H1 (cell line): ENCODE data around the gene CEL.

ENCODE experiments used
- ASH2L ChIP-seq: fragments of 200-600, 300-600 bp; sonication (generic); IDR thresholded peaks from one replicate; pipeline ENCODE4 v1.7.1; 2017; ENCODE audit warnings: low read length
- CEBPB ChIP-seq: IDR thresholded peaks from 2 replicates; pipeline ENCODE4 v1.6.1; 2012; ENCODE audit warnings: low read depth, low read length
- SP1 ChIP-seq: IDR thresholded peaks from 2 replicates; pipeline ENCODE4 v1.6.1; 2011; ENCODE audit warnings: low read depth, low read length
- TF ChIP-seq, protein P1 (sequence below), 3 experiments: IDR thresholded peaks; 1 replicate in 2 of 3; 2 replicates in 1 of 3; pipeline versions ENCODE4 v1.5.1 to v1.6.1; 2011; ENCODE audit warnings: low read length in 3 of 3, mild to moderate bottlenecking in 3 of 3, inconsistent platforms in 2 of 3, low read depth in 1 of 3, moderate library complexity in 1 of 3; ENCODE audit not compliant: insufficient read depth in 1 of 3; ENCODE audit errors: control extremely low read depth in 1 of 3

DNA sequence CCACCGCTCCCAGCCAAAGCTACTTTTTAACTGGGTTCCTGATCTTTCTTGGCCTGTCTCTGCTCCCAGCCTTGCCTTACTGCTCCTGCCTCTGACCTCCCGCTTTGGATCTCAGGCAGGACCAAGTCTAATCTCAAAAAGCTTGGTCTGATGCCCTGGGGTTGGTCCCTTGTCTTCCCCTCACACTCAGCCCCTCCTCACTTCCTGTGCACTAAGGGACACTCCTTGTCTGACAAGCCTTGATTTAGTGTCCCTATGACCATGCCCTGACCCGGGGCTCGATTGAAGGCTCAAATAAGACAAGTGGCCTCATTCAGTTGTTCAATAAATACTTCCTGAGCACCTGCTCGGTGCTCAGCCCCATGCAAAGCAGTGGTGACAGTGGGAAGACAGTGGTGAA lies 34.6 kb upstream of the CEL start:
- TF ChIP-seq, protein P1, sequence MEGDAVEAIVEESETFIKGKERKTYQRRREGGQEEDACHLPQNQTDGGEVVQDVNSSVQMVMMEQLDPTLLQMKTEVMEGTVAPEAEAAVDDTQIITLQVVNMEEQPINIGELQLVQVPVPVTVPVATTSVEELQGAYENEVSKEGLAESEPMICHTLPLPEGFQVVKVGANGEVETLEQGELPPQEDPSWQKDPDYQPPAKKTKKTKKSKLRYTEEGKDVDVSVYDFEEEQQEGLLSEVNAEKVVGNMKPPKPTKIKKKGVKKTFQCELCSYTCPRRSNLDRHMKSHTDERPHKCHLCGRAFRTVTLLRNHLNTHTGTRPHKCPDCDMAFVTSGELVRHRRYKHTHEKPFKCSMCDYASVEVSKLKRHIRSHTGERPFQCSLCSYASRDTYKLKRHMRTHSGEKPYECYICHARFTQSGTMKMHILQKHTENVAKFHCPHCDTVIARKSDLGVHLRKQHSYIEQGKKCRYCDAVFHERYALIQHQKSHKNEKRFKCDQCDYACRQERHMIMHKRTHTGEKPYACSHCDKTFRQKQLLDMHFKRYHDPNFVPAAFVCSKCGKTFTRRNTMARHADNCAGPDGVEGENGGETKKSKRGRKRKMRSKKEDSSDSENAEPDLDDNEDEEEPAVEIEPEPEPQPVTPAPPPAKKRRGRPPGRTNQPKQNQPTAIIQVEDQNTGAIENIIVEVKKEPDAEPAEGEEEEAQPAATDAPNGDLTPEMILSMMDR (IDR thresholded peaks at IDR 0.05; ENCODE audit: control extremely low read depth in 1 of 3, insufficient read depth in 1 of 3, low read depth in 1 of 3, low read length in 3 of 3) = no peak
- no peak for TF ChIP-seq CEBPB
- TF ChIP-seq SP1 = no peak
- TF ChIP-seq ASH2L = no peak
